B cell (primary cell): ENCODE measurements around the gene CALHM5. TPM values are rescaled to one million over a fixed set of nuclear protein-coding genes. Genes with fewer than 3 reads are reported as not detected.

Experiments
- ATAC-seq: fragments of 200-7000 bp; cut with Tn5 transposase; one replicate; pipeline ENCODE4 v1.10.0; 2021; ENCODE audit warnings: low read depth, mild to moderate bottlenecking, moderate number of reproducible peaks, moderate library complexity
- CTCF ChIA-PET: fragments of 350-600 bp; sonication (Branson Sonifier 250); formaldehyde crosslinking; loops from one replicate; lab custom pipeline; 2021; ENCODE audit warnings: antibody characterized with exemption, inconsistent platforms; lab: Charles Lee
- POLR2A ChIA-PET: fragments of 350-600 bp; sonication (Branson Sonifier 250); formaldehyde crosslinking; loops from one replicate; lab custom pipeline; 2021; ENCODE audit warnings: antibody characterized with exemption; lab: Charles Lee
- DNase-seq: peaks from one replicate; pipeline ENCODE4 v3.0.0; 2013
- H2AFZ ChIP-seq: 2 replicates; pipeline ENCODE4 v1.6.1; 2012; ENCODE audit warnings: mild to moderate bottlenecking, low read depth, low read length; ENCODE audit not compliant: insufficient read depth, poor library complexity, severe bottlenecking
- H3K27ac ChIP-seq, 2 donors: 1 replicate in 1 of 2; 2 replicates in 1 of 2; pipeline ENCODE4 v1.5.1; 2012 to 2013; ENCODE audit warnings: low read length in 2 of 2, mild to moderate bottlenecking in 2 of 2, moderate library complexity in 1 of 2
- H3K27me3 ChIP-seq, 4 experiments: fragments of 200-600 bp in 1 of 4; sonication (generic) in 1 of 4; replicated peaks in 1 of 4; 1 replicate in 2 of 4; 2 replicates in 2 of 4; pipeline versions ENCODE4 v1.6.1 to v1.7.0; 2013 to 2016; ENCODE audit warnings: low read length in 3 of 4, mild to moderate bottlenecking in 2 of 4, mixed read lengths in 1 of 4, moderate library complexity in 1 of 4; ENCODE audit not compliant: insufficient read depth in 4 of 4, control insufficient read depth in 3 of 4; ENCODE audit errors: control extremely low read depth in 1 of 4
- H3K36me3 ChIP-seq, 2 experiments: replicated peaks in 1 of 2; 1 replicate in 1 of 2; 2 replicates in 1 of 2; pipeline versions ENCODE4 v1.6.1 to v1.7.1; 2013; ENCODE audit warnings: low read length in 1 of 2; ENCODE audit not compliant: insufficient read depth in 2 of 2, control insufficient read depth in 1 of 2; ENCODE audit errors: control extremely low read depth in 1 of 2, extremely low read depth in 1 of 2
- H3K4me1 ChIP-seq, 2 donors: fragments of 200-600 bp in 1 of 2; sonication (generic) in 1 of 2; 1 replicate in 1 of 2; 2 replicates in 1 of 2; pipeline versions ENCODE4 v1.5.1 to v1.6.1; 2013 to 2017; ENCODE audit warnings: low read length in 2 of 2; ENCODE audit not compliant: control insufficient read depth in 2 of 2, insufficient read depth in 2 of 2
- H3K4me2 ChIP-seq: replicated peaks from 2 replicates; pipeline ENCODE3; 2012; ENCODE audit warnings: mild to moderate bottlenecking, low read depth, low read length; ENCODE audit not compliant: poor library complexity, severe bottlenecking
- H3K4me3 ChIP-seq, 5 experiments: fragments of 200-600 bp in 1 of 5; sonication (generic) in 1 of 5; 1 replicate in 3 of 5; 2 replicates in 2 of 5; pipeline versions ENCODE4 v1.5.1 to v1.7.0; 2011 to 2016; ENCODE audit warnings: low read length in 4 of 5, mild to moderate bottlenecking in 4 of 5, low read depth in 2 of 5, control low read depth in 1 of 5, moderate library complexity in 1 of 5; ENCODE audit not compliant: insufficient read depth in 1 of 5; ENCODE audit errors: control extremely low read depth in 1 of 5, extremely low read depth in 1 of 5
- H3K79me2 ChIP-seq: fragments of 200-600 bp; sonication (generic); one replicate; pipeline ENCODE4 v1.6.0; 2016; ENCODE audit warnings: low read length; ENCODE audit not compliant: control insufficient read depth, insufficient read depth
- H3K9ac ChIP-seq: fragments of 200-600 bp; sonication (generic); 2 replicates; pipeline ENCODE4 v1.6.1; 2017; ENCODE audit warnings: mild to moderate bottlenecking, low read length, moderate library complexity
- H3K9me3 ChIP-seq, 3 donors: one replicate each; pipeline versions ENCODE4 v1.6.1 to v1.7.1; 2013; ENCODE audit warnings: low read length in 2 of 3; ENCODE audit not compliant: control insufficient read depth in 2 of 3, insufficient read depth in 1 of 3; ENCODE audit errors: control extremely low read depth in 1 of 3
- H4K20me1 ChIP-seq: 2 replicates; pipeline ENCODE4 v1.6.0; 2012; ENCODE audit warnings: mild to moderate bottlenecking, low read length; ENCODE audit not compliant: insufficient read depth, control insufficient read depth, poor library complexity, severe bottlenecking
- H3K27ac Mint-ChIP-seq: one replicate; pipeline ENCODE4 v1.8.0; 2021; ENCODE audit warnings: mixed read lengths
- H3K27me3 Mint-ChIP-seq: one replicate; pipeline ENCODE4 v1.8.0; 2021; ENCODE audit warnings: mixed read lengths
- H3K4me1 Mint-ChIP-seq: one replicate; pipeline ENCODE4 v1.8.0; 2021; ENCODE audit warnings: mixed read lengths
- H3K4me3 Mint-ChIP-seq: one replicate; pipeline ENCODE4 v1.8.0; 2021; ENCODE audit warnings: mixed read lengths
- H3K9me3 Mint-ChIP-seq: one replicate; pipeline ENCODE4 v1.8.0; 2022; ENCODE audit warnings: mixed read lengths; ENCODE audit not compliant: insufficient read depth
- CTCF ChIP-seq: fragments of 200-600 bp; IDR thresholded peaks from one replicate; pipeline ENCODE4 v1.8.0; 2022; ENCODE audit warnings: antibody characterized with exemption, mild to moderate bottlenecking
- EZH2 ChIP-seq: IDR thresholded peaks from 2 replicates; pipeline ENCODE4 v1.6.1; 2012; ENCODE audit warnings: borderline replicate concordance, low read depth, mild to moderate bottlenecking, moderate library complexity, low read length; ENCODE audit not compliant: insufficient read depth, poor library complexity, severe bottlenecking
- WGBS: methylation state at CpG from one replicate; pipeline ENCODE4 v1.1.5; 2013; ENCODE audit warnings: missing lambda C conversion rate; ENCODE audit not compliant: insufficient coverage; 5-methylcytosine and 5-hydroxymethylcytosine counted together
- intact Hi-C: fragments of 100-400 bp; cut with micrococcal nuclease; formaldehyde crosslinking; loops from one replicate; pipeline ENCODE4 v1.10.0; 2022
- polyA plus RNA-seq: library from polyadenylated mRNA; depleted of rRNA; stranded (reverse); fragments of >200 nt; gene quantifications from 2 replicates; pipeline ENCODE4 v1.2.3, GENCODE V29; 2012
- total RNA-seq, 2 donors: library from RNA; stranded (reverse); fragments of 120-200 nt in 1 of 2; gene quantifications; 1 replicate in 1 of 2; 2 replicates in 1 of 2; pipeline versions ENCODE4 v1.2.3 to v1.2.4, GENCODE V29; 2013 to 2022

The CALHM5 gene
- total and polyA plus RNA-seq, 2 donors (not counting 1 experiment from before 2014, with no cell fraction given) = not detected

GRCh38 chr6:116467096-116467495, 44.3 kb upstream of the CALHM5 start:
- Histone ChIP-seq H3K27ac (peak overlapping the region; percentile 39 to 91), H3K9me3 (no peaks in the 10 kb centered on the region), H4K20me1 (no peaks in the 10 kb centered on the region), H3K4me1 (peaks cover 45 to 54% of the 10 kb centered on the region in 2 donors), H3K36me3 (no peaks in the 10 kb centered on the region), H3K79me2 (peaks cover 3% of the 10 kb centered on the region), H3K4me3 (no peak overlapping the region), H3K4me2 (peak overlapping the region; percentile 27), H2AFZ (peak overlapping the region; percentile 37), H3K9ac (no peak overlapping the region), H3K27me3 (no peaks in the 10 kb centered on the region)
- DNase-seq (no peak), ATAC-seq (no peak)
- Mint-ChIP-seq H3K4me3 (no peak overlapping the region), H3K27me3 (no peaks in the 10 kb centered on the region), H3K4me1 (peaks cover 55% of the 10 kb centered on the region), H3K27ac (peak overlapping the region; percentile 93), H3K9me3 (no peaks in the 10 kb centered on the region)
- TF ChIP-seq CTCF (no peak), EZH2 (no peak)
- CTCF ChIA-PET = interaction anchor here (1.2 kb wide), 1 partner anchor 74 kb away, joined by 4 read pairs; no protein-coding TSS in a partner anchor
- POLR2A ChIA-PET = interaction anchor here (0.9 kb wide), 1 partner anchor 188 kb away, joined by 3 read pairs; no protein-coding TSS in a partner anchor
- intact Hi-C loops = loop anchor here (10.0 kb wide), 1 partner anchor 362 kb away; the partner anchor contains the start of gene NT5DC1
- no CpG with 5 or more reads among the region's 1 CpG for WGBS

- Histone ChIP-seq H3K27me3 (no peaks in the 10 kb centered on the region), H3K4me1 (peaks cover 45 to 53% of the 10 kb centered on the region in 2 donors), H3K4me2 (peak overlapping the region; percentile 27), H3K4me3 (no peak overlapping the region), H3K9me3 (no peaks in the 10 kb centered on the region), H3K79me2 (no peaks in the 10 kb centered on the region), H2AFZ (peak overlapping the region; percentile 37), H3K9ac (no peak overlapping the region), H4K20me1 (no peaks in the 10 kb centered on the region), H3K27ac (peak overlapping the region; percentile 39 to 91), H3K36me3 (no peaks in the 10 kb centered on the region)
- intact Hi-C loops = loop anchor here (10.0 kb wide), 1 partner anchor 363 kb away; the partner anchor contains the start of gene NT5DC1
- Mint-ChIP-seq H3K4me1 (peaks cover 52% of the 10 kb centered on the region), H3K4me3 (no peak overlapping the region), H3K27me3 (no peaks in the 10 kb centered on the region), H3K27ac (peak overlapping the region; percentile 93), H3K9me3 (no peaks in the 10 kb centered on the region)
- CTCF ChIA-PET = interaction anchor here (0.7 to 1.2 kb wide), 2 partner anchors 24 to 75 kb away, joined by 4 read pairs; no protein-coding TSS in a partner anchor
- ATAC-seq (no peak), DNase-seq (peak; percentile 33)
- POLR2A ChIA-PET = interaction anchor here (0.6 to 0.9 kb wide), 2 partner anchors 78 to 188 kb away, joined by 3 to 7 read pairs; no protein-coding TSS in a partner anchor
- TF ChIP-seq EZH2 (no peak), CTCF (no peak)
These were observed 43.9 kb upstream of the CALHM5 start for GRCh38 chr6:116467514-116467913.
